Stimulated activated CD4-positive, alpha-beta T cell treated with anti-CD3 and anti-CD28 coated beads, Interleukin-1b, Interleukin-23, amount 100 ng/mL, for 1 hour (primary cell): ENCODE data around the gene RGMA.
"Not testable (repeated sequence)": the region's sequence is repeated elsewhere in the genome, so short reads cannot be mapped to it uniquely, and the experiment has no call there.

Source experiments
- DNase-seq, 2 donors: peaks; one replicate each; pipeline ENCODE4 v3.0.0-alpha.2; 2020; ENCODE audit warnings: low read depth in 2 of 2

RGMA gene

GRCh38 chr15:93034512-93034911 lies 54.5 kb downstream of the RGMA start:
- DNase-seq: no peak

GRCh38 chr15:93033434-93034045 lies 55.5 kb downstream of the RGMA start:
- DNase-seq: no peak

GRCh38 chr15:93032515-93033206 lies 56.4 kb downstream of the RGMA start:
- not testable (repeated sequence) for DNase-seq

GRCh38 chr15:93031557-93032384 lies 57.2 kb downstream of the RGMA start:
- not testable (repeated sequence) for DNase-seq

GRCh38 chr15:93031103-93031464 lies 57.9 kb downstream of the RGMA start:
- DNase-seq: no peak

GRCh38 chr15:93030430-93031102 lies 58.4 kb downstream of the RGMA start:
- DNase-seq: peak in 1 of 2 donors; percentile 44

GRCh38 chr15:93029836-93030429 lies 59.1 kb downstream of the RGMA start:
- DNase-seq: no peak

GRCh38 chr15:93029214-93029835 lies 59.7 kb downstream of the RGMA start:
- no peak for DNase-seq

GRCh38 chr15:93028632-93029213 lies 60.3 kb downstream of the RGMA start:
- DNase-seq: no peak

- DNase-seq: no peak
Measured at GRCh38 chr15:93028111-93028631, 60.8 kb downstream of the RGMA start.

- DNase-seq: no peak
Measured at GRCh38 chr15:93027413-93027812, 61.6 kb downstream of the RGMA start.

- DNase-seq: no peak
Measured at GRCh38 chr15:93026380-93026817, 62.6 kb downstream of the RGMA start.

- DNase-seq: no peak
Measured at GRCh38 chr15:93025625-93025982, 63.4 kb downstream of the RGMA start.

- no peak for DNase-seq
Measured at GRCh38 chr15:93024716-93025624, 64.0 kb downstream of the RGMA start.

GRCh38 chr15:93024293-93024692 lies 64.7 kb downstream of the RGMA start:
- no peak for DNase-seq

- no peak for DNase-seq
Measured at GRCh38 chr15:93020976-93021772, 67.8 kb downstream of the RGMA start.

GRCh38 chr15:93019971-93020370 lies 69.0 kb downstream of the RGMA start:
- DNase-seq: no peak

- DNase-seq: no peak
Measured at GRCh38 chr15:93019090-93019489, 69.9 kb downstream of the RGMA start.

GRCh38 chr15:93018574-93018973 lies 70.4 kb downstream of the RGMA start:
- DNase-seq: no peak
